GM12878 (cell line): ENCODE measurements around the gene TOP1. TPM values are rescaled to one million over a fixed set of nuclear protein-coding genes. Genes with fewer than 3 reads are reported as not detected.

Experiments
- ATAC-seq: fragments of 200-7000 bp; cut with Tn5 transposase; 3 replicates; pipeline ENCODE4 v1.9.1; 2020; ENCODE audit warnings: mild to moderate bottlenecking, moderate library complexity
- BruUV-seq: library from RNA; stranded (reverse); fragments of 400-500 nt; replicated peaks from 2 replicates; lab custom pipeline; 2021; lab: Mats Ljungman, UMichigan
- CTCF ChIA-PET: fragments of 300-600 bp; sonication (Branson Sonifier 250); formaldehyde crosslinking; extraction: SDS; loops from one replicate; lab custom pipeline; 2021; ENCODE audit warnings: inconsistent platforms; lab: Yijun Ruan, JAX
- POLR2A ChIA-PET: fragments of 350-600 bp; formaldehyde crosslinking; extraction: SDS; loops from one replicate; lab custom pipeline; 2021; ENCODE audit warnings: inconsistent platforms; lab: Charles Lee
- RAD21 ChIA-PET: fragments of 300-600 bp; sonication (Branson Sonifier 250); formaldehyde crosslinking; loops from one replicate; lab custom pipeline; 2023; ENCODE audit warnings: antibody characterized with exemption; ENCODE audit not compliant: unreplicated experiment; lab: Charles Lee
- SMC1A ChIA-PET: fragments of 300-600 bp; sonication (Branson Sonifier 250); formaldehyde crosslinking; loops from one replicate; lab custom pipeline; 2023; ENCODE audit not compliant: unreplicated experiment, uncharacterized antibody; lab: Charles Lee
- DNase-seq: peaks from one replicate; pipeline ENCODE4 v3.0.0-alpha.2; 2011; ENCODE audit warnings: low read depth, low spot score
- FAIRE-seq: peaks from 3 replicates; lab custom pipeline; 2011; peaks lifted over from hg19 to GRCh38; lab: Jason Lieb, UNC
- H2AFZ ChIP-seq: 2 replicates; pipeline ENCODE4 v1.6.0; 2011; ENCODE audit warnings: low read depth, low read length, control low read depth; ENCODE audit not compliant: control insufficient read depth
- H3K27ac ChIP-seq: 2 replicates; pipeline ENCODE4 v1.5.1; 2011; ENCODE audit warnings: control low read depth; ENCODE audit not compliant: control insufficient read depth, insufficient read depth
- H3K27me3 ChIP-seq, 2 experiments: replicated peaks in 1 of 2; 2 replicates each; pipeline versions ENCODE4 v1.6.0 to v1.6.1; 2011; ENCODE audit warnings: low read length in 1 of 2; ENCODE audit not compliant: control insufficient read depth in 2 of 2, insufficient read depth in 2 of 2
- H3K36me3 ChIP-seq, 2 experiments: 2 replicates each; pipeline ENCODE4 v1.5.1; 2011; ENCODE audit warnings: low read length in 1 of 2; ENCODE audit not compliant: control insufficient read depth in 2 of 2, insufficient read depth in 2 of 2
- H3K4me1 ChIP-seq: 2 replicates; pipeline ENCODE4 v1.6.1; 2011; ENCODE audit warnings: mild to moderate bottlenecking, low read length, moderate library complexity, mixed read lengths; ENCODE audit not compliant: control insufficient read depth, insufficient read depth
- H3K4me2 ChIP-seq: 2 replicates; pipeline ENCODE4 v1.6.0; 2011; ENCODE audit warnings: control low read depth; ENCODE audit not compliant: control insufficient read depth, insufficient read depth
- H3K4me3 ChIP-seq: fragments of 200-600 bp; sonication (generic); 2 replicates; pipeline ENCODE4 v1.5.1; 2016
- H3K79me2 ChIP-seq: 2 replicates; pipeline ENCODE4 v1.6.0; 2011; ENCODE audit warnings: low read length; ENCODE audit not compliant: control insufficient read depth, insufficient read depth
- H3K9ac ChIP-seq: 2 replicates; pipeline ENCODE4 v1.8.0; 2011; ENCODE audit warnings: low read length, control low read depth, mixed read lengths; ENCODE audit not compliant: control insufficient read depth, insufficient read depth
- H3K9me3 ChIP-seq: replicated peaks from 3 replicates; pipeline ENCODE4 v1.5.1; 2011; ENCODE audit warnings: mild to moderate bottlenecking, low read length; ENCODE audit not compliant: control insufficient read depth, insufficient read depth
- H4K20me1 ChIP-seq: 2 replicates; pipeline ENCODE4 v1.6.0; 2011; ENCODE audit not compliant: control insufficient read depth, insufficient read depth
- BACH1 ChIP-seq: fragments of 450-650 bp; IDR thresholded peaks from 2 replicates; pipeline ENCODE4 v1.6.1; 2017; ENCODE audit warnings: mild to moderate bottlenecking, borderline replicate concordance
- E4F1 ChIP-seq: fragments of 450-650 bp; IDR thresholded peaks from 2 replicates; pipeline ENCODE4 v1.6.1; 2018; ENCODE audit warnings: borderline replicate concordance, mild to moderate bottlenecking; ENCODE audit not compliant: partially characterized antibody
- MYC ChIP-seq: IDR thresholded peaks from 2 replicates; pipeline ENCODE4 v1.6.1; 2011; ENCODE audit warnings: mild to moderate bottlenecking, low read length, moderate library complexity, inconsistent platforms; ENCODE audit not compliant: insufficient read depth, insufficient replicate concordance, insufficient read length, severe bottlenecking
- NFYB ChIP-seq: IDR thresholded peaks from 2 replicates; pipeline ENCODE4 v1.6.1; 2011; ENCODE audit warnings: low read depth, mild to moderate bottlenecking, low read length, improper control_type of control experiment, moderate library complexity; ENCODE audit not compliant: insufficient read depth
- RFX5 ChIP-seq: IDR thresholded peaks from 2 replicates; pipeline ENCODE4 v1.6.1; 2011; ENCODE audit warnings: low read depth, low read length, improper control_type of control experiment
- SIN3A ChIP-seq: IDR thresholded peaks from 2 replicates; pipeline ENCODE4 v1.6.1; 2012; ENCODE audit warnings: low read depth, low read length, improper control_type of control experiment
- STAT3 ChIP-seq: IDR thresholded peaks from 2 replicates; pipeline ENCODE4 v1.6.1; 2011; ENCODE audit warnings: low read depth, low read length, improper control_type of control experiment
- WGBS: methylation state at CpG from one replicate; pipeline ENCODE4 v1.1.6; 2016; ENCODE audit warnings: low lambda C conversion rate; ENCODE audit not compliant: insufficient replicate concordance, insufficient coverage; ENCODE audit errors: missing lambda C conversion rate; 5-methylcytosine and 5-hydroxymethylcytosine counted together
- in situ Hi-C: fragments of 300-500 bp; cut with MboI; formaldehyde crosslinking; loops from 9 replicates; pipeline ENCODE4 v1.14.3; 2018; ENCODE audit warnings: mixed read lengths
- intact Hi-C: fragments of 100-400 bp; cut with micrococcal nuclease; formaldehyde crosslinking; loops from one replicate; pipeline ENCODE4 v1.14.2; 2022; ENCODE audit not compliant: unreplicated experiment
- polyA plus RNA-seq, 11 experiments: library from polyadenylated mRNA; depleted of rRNA in 4 of 11; unstranded in 6 of 11; stranded (reverse) in 5 of 11; fragments of >200 nt; fragmentation: Nextera tagmentation in 4 of 11; fragmentation: Illumina TruSeq in 1 of 11; extraction: Ambion mirVana in 4 of 11; extraction: Trizol in 1 of 11; gene quantifications; 1 replicate in 1 of 11; 2 replicates in 10 of 11; pipeline versions ENCODE4 v1.2.1 to v1.2.3, GENCODE V29; 2011 to 2016; ENCODE audit warnings: inconsistent platforms in 2 of 11, missing spikeins in 2 of 11, low read depth in 1 of 11
- total RNA-seq, 4 experiments: library from RNA; depleted of rRNA in 3 of 4; stranded (reverse); fragments of >200 nt in 3 of 4; fragmentation: Illumina TruSeq in 1 of 4; extraction: Trizol in 1 of 4; gene quantifications; 2 replicates each; pipeline versions ENCODE4 v1.2.1 to v1.2.3, GENCODE V29; 2013 to 2021
- TF ChIP-seq, protein P1 (sequence below): IDR thresholded peaks from 2 replicates; pipeline ENCODE4 v1.6.1; 2012; ENCODE audit warnings: improper control_type of control experiment, low read depth, low read length; ENCODE audit not compliant: insufficient replicate concordance

The TOP1 gene
- total and polyA plus RNA-seq, 10 of the 15 experiments (the other 5 are each of a cell fraction or from before 2014, with no cell fraction given) = 21.5 to 128 (median 47.3) TPM

DNA sequence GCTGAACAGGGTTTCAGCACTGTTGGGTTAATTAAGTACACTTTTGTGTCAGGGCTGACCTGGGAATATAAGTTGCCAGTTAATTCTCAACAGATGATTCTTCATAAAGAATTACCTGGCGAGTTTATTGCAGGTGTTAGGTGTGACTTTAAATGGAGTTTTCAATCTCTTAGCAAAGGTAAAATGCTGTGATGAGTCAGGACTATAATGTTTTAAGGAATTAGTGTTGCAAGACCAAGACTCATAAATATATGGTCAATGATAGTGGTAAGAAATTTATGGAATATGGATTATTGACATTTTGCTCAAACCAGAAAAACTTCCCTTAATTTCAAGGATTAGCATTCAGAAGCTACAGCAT lies 58.7 kb downstream of the TOP1 start:
- ChIA-PET SMC1A (interaction anchor here (0.7 to 2.4 kb wide), 7 partner anchors 15 to 119 kb away, joined by 3 to 17 read pairs (median 4); no protein-coding TSS in a partner anchor), RAD21 (interaction anchor here (0.7 to 0.9 kb wide), 2 partner anchors 95 to 105 kb away, joined by 3 read pairs; no protein-coding TSS in a partner anchor), CTCF (interaction anchor here (0.7 to 3.3 kb wide), 4 partner anchors 11 to 119 kb away, joined by 3 to 19 read pairs (median 6); no protein-coding TSS in a partner anchor), POLR2A (interaction anchor here (0.9 to 1.1 kb wide), 2 partner anchors 13 to 94 kb away, joined by 3 read pairs; no protein-coding TSS in a partner anchor)
- TF ChIP-seq BACH1 (no peak), STAT3 (no peak), MYC (no peak), RFX5 (no peak), E4F1 (no peak), SIN3A (no peak), NFYB (no peak)
- TF ChIP-seq, protein P1, sequence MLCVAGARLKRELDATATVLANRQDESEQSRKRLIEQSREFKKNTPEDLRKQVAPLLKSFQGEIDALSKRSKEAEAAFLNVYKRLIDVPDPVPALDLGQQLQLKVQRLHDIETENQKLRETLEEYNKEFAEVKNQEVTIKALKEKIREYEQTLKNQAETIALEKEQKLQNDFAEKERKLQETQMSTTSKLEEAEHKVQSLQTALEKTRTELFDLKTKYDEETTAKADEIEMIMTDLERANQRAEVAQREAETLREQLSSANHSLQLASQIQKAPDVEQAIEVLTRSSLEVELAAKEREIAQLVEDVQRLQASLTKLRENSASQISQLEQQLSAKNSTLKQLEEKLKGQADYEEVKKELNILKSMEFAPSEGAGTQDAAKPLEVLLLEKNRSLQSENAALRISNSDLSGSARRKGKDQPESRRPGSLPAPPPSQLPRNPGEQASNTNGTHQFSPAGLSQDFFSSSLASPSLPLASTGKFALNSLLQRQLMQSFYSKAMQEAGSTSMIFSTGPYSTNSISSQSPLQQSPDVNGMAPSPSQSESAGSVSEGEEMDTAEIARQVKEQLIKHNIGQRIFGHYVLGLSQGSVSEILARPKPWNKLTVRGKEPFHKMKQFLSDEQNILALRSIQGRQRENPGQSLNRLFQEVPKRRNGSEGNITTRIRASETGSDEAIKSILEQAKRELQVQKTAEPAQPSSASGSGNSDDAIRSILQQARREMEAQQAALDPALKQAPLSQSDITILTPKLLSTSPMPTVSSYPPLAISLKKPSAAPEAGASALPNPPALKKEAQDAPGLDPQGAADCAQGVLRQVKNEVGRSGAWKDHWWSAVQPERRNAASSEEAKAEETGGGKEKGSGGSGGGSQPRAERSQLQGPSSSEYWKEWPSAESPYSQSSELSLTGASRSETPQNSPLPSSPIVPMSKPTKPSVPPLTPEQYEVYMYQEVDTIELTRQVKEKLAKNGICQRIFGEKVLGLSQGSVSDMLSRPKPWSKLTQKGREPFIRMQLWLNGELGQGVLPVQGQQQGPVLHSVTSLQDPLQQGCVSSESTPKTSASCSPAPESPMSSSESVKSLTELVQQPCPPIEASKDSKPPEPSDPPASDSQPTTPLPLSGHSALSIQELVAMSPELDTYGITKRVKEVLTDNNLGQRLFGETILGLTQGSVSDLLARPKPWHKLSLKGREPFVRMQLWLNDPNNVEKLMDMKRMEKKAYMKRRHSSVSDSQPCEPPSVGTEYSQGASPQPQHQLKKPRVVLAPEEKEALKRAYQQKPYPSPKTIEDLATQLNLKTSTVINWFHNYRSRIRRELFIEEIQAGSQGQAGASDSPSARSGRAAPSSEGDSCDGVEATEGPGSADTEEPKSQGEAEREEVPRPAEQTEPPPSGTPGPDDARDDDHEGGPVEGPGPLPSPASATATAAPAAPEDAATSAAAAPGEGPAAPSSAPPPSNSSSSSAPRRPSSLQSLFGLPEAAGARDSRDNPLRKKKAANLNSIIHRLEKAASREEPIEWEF = no peak
- in situ Hi-C loops (loop anchor here (25.0 kb wide), 1 partner anchor 350 kb away; no protein-coding TSS in a partner anchor), intact Hi-C loops (no loop called here)
- Histone ChIP-seq H3K36me3 (peaks cover 8 to 31% of the 10 kb centered on the region in 2 experiments), H3K27ac (no peak overlapping the region), H3K4me1 (no peaks in the 10 kb centered on the region), H3K9me3 (no peaks in the 10 kb centered on the region), H3K4me2 (no peak overlapping the region), H3K27me3 (no peaks in the 10 kb centered on the region), H2AFZ (no peak overlapping the region), H4K20me1 (no peaks in the 10 kb centered on the region), H3K9ac (no peak overlapping the region), H3K4me3 (no peak overlapping the region), H3K79me2 (no peaks in the 10 kb centered on the region)
- BruUV-seq = TSS peak; percentile 35
- no peak for FAIRE-seq
- 88% methylated on average over 1 of the region's 1 CpG for WGBS
- ATAC-seq = no peak
- no peak for DNase-seq
